NT2/D1 (cell line): Measurements from ENCODE around the gene PLIN1.

Source experiments
- YY1 ChIP-seq: IDR thresholded peaks from 2 replicates; pipeline ENCODE4 v1.6.1; 2011; ENCODE audit not compliant: insufficient read length, insufficient read depth
- ZNF274 ChIP-seq: IDR thresholded peaks from 2 replicates; pipeline ENCODE4 v1.6.1; 2011; ENCODE audit warnings: mild to moderate bottlenecking, low read depth, low read length

GRCh38 chr15:89623165-89623564 is 56.0 kb downstream of the PLIN1 start:
- TF ChIP-seq ZNF274 (no peak), YY1 (no peak)
